Measurements from ENCODE around the gene CLDN7.
"Not testable (repeated sequence)": the region's sequence is repeated elsewhere in the genome, so short reads cannot be mapped to it uniquely, and the experiment has no call there.

Gene CLDN7

GRCh38 chr17:7253082-7253481, 9.2 kb downstream of the CLDN7 start:
- no peak for DNase-seq (ENCODE audit: low read depth in 2 of 2)

GRCh38 chr17:7252176-7253043, 9.9 kb downstream of the CLDN7 start, which contains the start of gene ELP5:
Gene ELP5 (plus strand): TSS chr17:7252215. CDS start chr17:7252551, 336 bp downstream.
- peak; percentile 65 to 80 for DNase-seq (ENCODE audit: low read depth in 2 of 2)

- DNase-seq (ENCODE audit: low read depth in 2 of 2) = peak; percentile 98 to 99
These were observed 10.6 kb downstream of the CLDN7 start, which contains the start of gene CTDNEP1 for GRCh38 chr17:7251661-7252175. Gene CTDNEP1 (minus strand): TSS chr17:7251734. CDS start chr17:7251296, 438 bp downstream.

GRCh38 chr17:7250695-7251627, 11.3 kb downstream of the CLDN7 start:
- DNase-seq (ENCODE audit: low read depth in 2 of 2) = peak in 1 of 2 donors; percentile 28

- no peak for DNase-seq (ENCODE audit: low read depth in 2 of 2)
These were observed 12.4 kb downstream of the CLDN7 start for GRCh38 chr17:7249830-7250229.

GRCh38 chr17:7249214-7249613, 13.1 kb downstream of the CLDN7 start:
- DNase-seq (ENCODE audit: low read depth in 2 of 2) = no peak

- no peak for DNase-seq (ENCODE audit: low read depth in 2 of 2)
These were observed 13.5 kb downstream of the CLDN7 start for GRCh38 chr17:7248796-7249195.

GRCh38 chr17:7246779-7247178, 15.5 kb downstream of the CLDN7 start:
- no peak for DNase-seq (ENCODE audit: low read depth in 2 of 2)

- not testable (repeated sequence) for DNase-seq (ENCODE audit: low read depth in 2 of 2)
These were observed 18.4 kb downstream of the CLDN7 start for GRCh38 chr17:7243838-7244237.

- DNase-seq (ENCODE audit: low read depth in 2 of 2) = no peak
These were observed 18.9 kb downstream of the CLDN7 start for GRCh38 chr17:7243453-7243729.

GRCh38 chr17:7242717-7243452, 19.4 kb downstream of the CLDN7 start:
- DNase-seq (ENCODE audit: low read depth in 2 of 2) = peak; percentile 85 to 90

- peak; percentile 90 to 97 for DNase-seq (ENCODE audit: low read depth in 2 of 2)
These were observed 20.2 kb downstream of the CLDN7 start, which contains the start of gene GABARAP for GRCh38 chr17:7241783-7242716. Gene GABARAP (minus strand): TSS chr17:7242449. CDS start chr17:7242330, 119 bp downstream.

- no peak for DNase-seq (ENCODE audit: low read depth in 2 of 2)
These were observed 21.1 kb downstream of the CLDN7 start for GRCh38 chr17:7241090-7241733.

GRCh38 chr17:7240375-7240774, 21.9 kb downstream of the CLDN7 start:
- DNase-seq (ENCODE audit: low read depth in 2 of 2) = no peak

- DNase-seq (ENCODE audit: low read depth in 2 of 2) = peak; percentile 95 to 96
These were observed 22.9 kb downstream of the CLDN7 start, which contains the start of gene PHF23 for GRCh38 chr17:7239091-7240027. Gene PHF23 (minus strand): TSS chr17:7239457. CDS start chr17:7239279, 178 bp downstream.

GRCh38 chr17:7238420-7239090, 23.7 kb downstream of the CLDN7 start:
- peak in 1 of 2 donors; percentile 31 for DNase-seq (ENCODE audit: low read depth in 2 of 2)

- peak; percentile 81 to 89 for DNase-seq (ENCODE audit: low read depth in 2 of 2)
These were observed 24.4 kb downstream of the CLDN7 start for GRCh38 chr17:7237761-7238419.

All from stimulated activated CD4-positive, alpha-beta T cell treated with anti-CD3 and anti-CD28 coated beads, Interleukin-1b, Interleukin-23, amount 100 ng/mL, for 4 hours (primary cell).